CD4-positive, alpha-beta T cell (primary cell): Measurements from ENCODE around the gene PCNX3. TPM values are rescaled to one million over a fixed set of nuclear protein-coding genes. Genes with fewer than 3 reads are reported as not detected.

Source experiments
- ATAC-seq: fragments of 200-7000 bp; cut with Tn5 transposase; one replicate; pipeline ENCODE4 v1.10.0; 2022; ENCODE audit warnings: mild to moderate bottlenecking; ENCODE audit not compliant: poor library complexity
- CTCF ChIA-PET: fragments of 350-600 bp; sonication (Branson Sonifier 250); formaldehyde crosslinking; loops from one replicate; lab custom pipeline; 2021; ENCODE audit warnings: antibody characterized with exemption, inconsistent platforms; lab: Charles Lee
- POLR2A ChIA-PET: fragments of 350-600 bp; sonication (Branson Sonifier 250); formaldehyde crosslinking; loops from one replicate; lab custom pipeline; 2021; ENCODE audit warnings: antibody characterized with exemption, inconsistent platforms; lab: Charles Lee
- DNase-seq, 14 experiments: peaks; one replicate each; pipeline ENCODE4 v3.0.0-alpha.2; 2013 to 2020; ENCODE audit warnings: mixed read lengths in 2 of 14
- H3K27ac ChIP-seq, 2 donors: one replicate each; pipeline versions ENCODE4 v1.5.1 to v1.7.0; 2013; ENCODE audit warnings: low read length in 2 of 2, low read depth in 1 of 2, mild to moderate bottlenecking in 1 of 2
- H3K27me3 ChIP-seq, 2 experiments: 1 replicate in 1 of 2; 2 replicates in 1 of 2; pipeline versions ENCODE4 v1.6.1 to v1.7.0; 2013; ENCODE audit warnings: low read length in 2 of 2, control low read depth in 1 of 2, mild to moderate bottlenecking in 1 of 2, moderate library complexity in 1 of 2; ENCODE audit not compliant: insufficient read depth in 2 of 2, control insufficient read depth in 1 of 2
- H3K36me3 ChIP-seq: one replicate; pipeline ENCODE4 v1.6.1; 2013; ENCODE audit warnings: low read length, control low read depth; ENCODE audit not compliant: insufficient read depth
- H3K4me1 ChIP-seq: one replicate; pipeline ENCODE4 v1.6.1; 2013; ENCODE audit warnings: low read length, control low read depth; ENCODE audit not compliant: insufficient read depth
- H3K4me3 ChIP-seq: one replicate; pipeline ENCODE4 v1.5.1; 2013; ENCODE audit warnings: mild to moderate bottlenecking, low read length, moderate library complexity
- H3K9me3 ChIP-seq, 2 experiments: 1 replicate in 1 of 2; 2 replicates in 1 of 2; pipeline versions ENCODE4 v1.6.1 to v1.7.0; 2013; ENCODE audit warnings: low read length in 2 of 2, mild to moderate bottlenecking in 2 of 2, control low read depth in 1 of 2, moderate library complexity in 1 of 2; ENCODE audit not compliant: control insufficient read depth in 1 of 2, insufficient read depth in 1 of 2
- H3K27ac Mint-ChIP-seq: one replicate; pipeline ENCODE4 v1.8.0; 2020; ENCODE audit warnings: mixed read lengths
- H3K27me3 Mint-ChIP-seq: one replicate; pipeline ENCODE4 v1.8.0; 2021; ENCODE audit warnings: mixed read lengths
- H3K36me3 Mint-ChIP-seq: one replicate; pipeline ENCODE4 v1.8.0; 2021; ENCODE audit warnings: low read depth, mixed read lengths
- H3K4me1 Mint-ChIP-seq: one replicate; pipeline ENCODE4 v1.8.0; 2021; ENCODE audit warnings: low read depth, mixed read lengths
- H3K4me3 Mint-ChIP-seq: one replicate; pipeline ENCODE4 v1.8.0; 2020; ENCODE audit warnings: mild to moderate bottlenecking, mixed read lengths
- H3K9me3 Mint-ChIP-seq: one replicate; pipeline ENCODE4 v1.8.0; 2020; ENCODE audit warnings: mixed read lengths
- intact Hi-C, 2 experiments: fragments of 100-400 bp; cut with DNase I in 1 of 2; cut with micrococcal nuclease in 1 of 2; formaldehyde crosslinking; loops; one replicate each; pipeline versions ENCODE4 v1.15.1 to v1.9.0; 2023 to 2025; cut with DNase I, micrococcal nuclease
- total RNA-seq, 174 experiments: library from RNA in 2 of 174; stranded (reverse) in 2 of 174; gene quantifications; one replicate each; pipeline ENCODE4 v1.2.3 and lab custom pipeline; 2021 to 2026
- TF ChIP-seq, protein P1 (sequence below): fragments of 200-600 bp; IDR thresholded peaks from one replicate; pipeline ENCODE4 v1.8.0; 2022; ENCODE audit warnings: antibody characterized with exemption, mild to moderate bottlenecking

Gene PCNX3
- total RNA-seq, 2 experiments from 2014 or later = 37.3 to 40.5 TPM

DNA sequence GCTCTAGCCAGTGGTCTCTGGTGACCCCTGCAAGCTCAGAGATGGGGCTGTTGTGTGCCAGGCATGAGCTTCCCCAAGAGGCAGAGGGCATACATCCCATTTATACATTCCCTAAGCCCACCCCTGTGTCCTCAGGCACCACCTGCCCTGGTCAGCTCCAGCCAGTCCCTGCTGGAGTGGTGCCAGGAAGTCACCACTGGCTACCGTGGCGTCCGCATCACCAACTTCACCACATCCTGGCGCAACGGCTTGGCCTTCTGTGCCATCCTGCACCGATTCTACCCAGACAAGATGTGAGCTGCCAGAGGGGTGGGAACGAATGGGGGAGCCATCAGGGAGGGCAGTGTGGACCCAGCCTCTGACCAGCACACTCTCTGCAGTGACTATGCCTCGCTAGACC, 31.5 kb upstream of the PCNX3 start:
- Mint-ChIP-seq H3K4me1 (peaks cover 17% of the 10 kb centered on the region), H3K27ac (no peak overlapping the region), H3K36me3 (peaks cover 62% of the 10 kb centered on the region), H3K27me3 (no peaks in the 10 kb centered on the region), H3K9me3 (no peaks in the 10 kb centered on the region), H3K4me3 (no peak overlapping the region)
- ChIA-PET CTCF (no interaction called here), POLR2A (interaction anchor here (1.0 kb wide), 1 partner anchor 10 kb away, joined by 3 read pairs; no protein-coding TSS in a partner anchor)
- no peak for ATAC-seq
- no peak overlapping the region for H3K27ac ChIP-seq
- no peak for DNase-seq
- peaks cover 35% of the 10 kb centered on the region for H3K4me1 ChIP-seq
- intact Hi-C loops = no loop called here
- no peak overlapping the region for H3K4me3 ChIP-seq
- H3K27me3 ChIP-seq = no peaks in the 10 kb centered on the region
- no peaks in the 10 kb centered on the region for H3K9me3 ChIP-seq
- peaks cover 67% of the 10 kb centered on the region for H3K36me3 ChIP-seq
- TF ChIP-seq, protein P1, sequence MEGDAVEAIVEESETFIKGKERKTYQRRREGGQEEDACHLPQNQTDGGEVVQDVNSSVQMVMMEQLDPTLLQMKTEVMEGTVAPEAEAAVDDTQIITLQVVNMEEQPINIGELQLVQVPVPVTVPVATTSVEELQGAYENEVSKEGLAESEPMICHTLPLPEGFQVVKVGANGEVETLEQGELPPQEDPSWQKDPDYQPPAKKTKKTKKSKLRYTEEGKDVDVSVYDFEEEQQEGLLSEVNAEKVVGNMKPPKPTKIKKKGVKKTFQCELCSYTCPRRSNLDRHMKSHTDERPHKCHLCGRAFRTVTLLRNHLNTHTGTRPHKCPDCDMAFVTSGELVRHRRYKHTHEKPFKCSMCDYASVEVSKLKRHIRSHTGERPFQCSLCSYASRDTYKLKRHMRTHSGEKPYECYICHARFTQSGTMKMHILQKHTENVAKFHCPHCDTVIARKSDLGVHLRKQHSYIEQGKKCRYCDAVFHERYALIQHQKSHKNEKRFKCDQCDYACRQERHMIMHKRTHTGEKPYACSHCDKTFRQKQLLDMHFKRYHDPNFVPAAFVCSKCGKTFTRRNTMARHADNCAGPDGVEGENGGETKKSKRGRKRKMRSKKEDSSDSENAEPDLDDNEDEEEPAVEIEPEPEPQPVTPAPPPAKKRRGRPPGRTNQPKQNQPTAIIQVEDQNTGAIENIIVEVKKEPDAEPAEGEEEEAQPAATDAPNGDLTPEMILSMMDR = no peak

GRCh38 chr11:65584723-65585171, 30.8 kb upstream of the PCNX3 start:
- ChIA-PET POLR2A (no interaction called here), CTCF (no interaction called here)
- Mint-ChIP-seq H3K36me3 (peaks cover 61% of the 10 kb centered on the region), H3K27ac (no peak overlapping the region), H3K4me1 (peaks cover 17% of the 10 kb centered on the region), H3K4me3 (no peak overlapping the region), H3K27me3 (no peaks in the 10 kb centered on the region), H3K9me3 (no peaks in the 10 kb centered on the region)
- H3K4me3 ChIP-seq = no peak overlapping the region
- no peak overlapping the region for H3K27ac ChIP-seq
- intact Hi-C loops = no loop called here
- H3K4me1 ChIP-seq = peaks cover 37% of the 10 kb centered on the region
- peaks cover 61% of the 10 kb centered on the region for H3K36me3 ChIP-seq
- no peaks in the 10 kb centered on the region for H3K27me3 ChIP-seq
- no peak for DNase-seq
- no peaks in the 10 kb centered on the region for H3K9me3 ChIP-seq
- TF ChIP-seq, protein P1 = no peak
- ATAC-seq = no peak

DNA sequence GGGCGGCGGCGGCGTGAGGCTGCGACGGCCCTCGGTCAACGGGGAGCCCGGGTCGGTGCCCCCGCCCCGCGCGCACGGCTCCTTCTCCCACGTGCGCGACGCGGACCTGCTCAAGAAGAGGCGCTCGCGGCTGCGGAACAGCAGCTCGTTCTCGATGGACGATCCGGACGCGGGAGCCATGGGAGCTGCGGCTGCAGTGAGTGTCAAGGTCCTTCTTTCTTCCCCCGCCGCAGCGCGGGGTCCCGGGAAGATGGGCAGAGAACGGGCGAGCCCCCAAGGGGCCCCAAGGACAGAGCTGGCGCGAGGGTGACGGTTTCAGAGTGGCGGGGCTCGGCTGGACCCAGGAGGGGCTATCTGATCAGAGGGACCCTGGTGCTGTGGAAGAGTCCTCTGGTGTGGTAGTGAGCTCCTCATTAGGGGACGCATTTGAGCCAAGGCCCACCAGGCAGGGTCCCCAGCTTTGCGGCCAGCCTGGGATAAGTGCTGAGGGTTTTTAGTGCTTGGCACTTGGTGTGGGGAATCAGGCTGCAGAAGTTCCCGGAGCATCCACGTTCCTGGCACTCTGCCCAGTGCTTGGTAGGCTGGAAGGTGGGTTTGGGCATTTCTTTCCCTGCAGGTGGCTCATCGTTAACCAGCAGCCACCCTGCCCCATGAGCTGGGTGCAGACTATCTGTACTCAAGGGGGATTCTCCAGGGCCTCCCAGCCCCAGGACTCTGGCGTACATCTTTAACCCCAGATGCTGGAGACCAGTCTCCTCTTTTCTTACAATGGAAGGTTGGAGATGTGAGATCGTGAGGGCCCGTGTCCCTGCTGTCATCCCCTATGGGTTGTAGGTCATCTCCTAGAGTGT, 30.0 kb upstream of the PCNX3 start:
- ChIA-PET POLR2A (interaction anchor here (0.6 to 3.3 kb wide), 5 partner anchors 8 to 67 kb away, joined by 3 to 27 read pairs (median 8); partner anchors contain the start of genes EHBP1L1, FAM89B and ZNRD2), CTCF (interaction anchor here (1.0 to 5.6 kb wide), 2 partner anchors 34 to 43 kb away, joined by 4 to 86 read pairs; no protein-coding TSS in a partner anchor)
- H3K36me3 ChIP-seq = peaks cover 61% of the 10 kb centered on the region
- H3K9me3 Mint-ChIP-seq = no peaks in the 10 kb centered on the region
- DNase-seq (no peak), ATAC-seq (no peak)
- no peak overlapping the region for H3K4me3 Mint-ChIP-seq
- intact Hi-C loops = no loop called here
- H3K4me1 Mint-ChIP-seq = peaks cover 17% of the 10 kb centered on the region
- H3K4me1 ChIP-seq = peaks cover 33% of the 10 kb centered on the region
- H3K27ac Mint-ChIP-seq = no peak overlapping the region
- H3K4me3 ChIP-seq = no peak overlapping the region
- no peaks in the 10 kb centered on the region for H3K27me3 ChIP-seq
- H3K9me3 ChIP-seq = no peaks in the 10 kb centered on the region
- TF ChIP-seq, protein P1 = no peak
- peaks cover 58% of the 10 kb centered on the region for H3K36me3 Mint-ChIP-seq
- H3K27ac ChIP-seq = no peak overlapping the region
- no peaks in the 10 kb centered on the region for H3K27me3 Mint-ChIP-seq
